Activated CD4-positive, alpha-beta T cell treated with anti-CD3 and anti-CD28 coated beads, Interleukin-2, Interleukin-6, amounts not matched to agents 100 ng/mL and 50 ng/mL, durations not matched to agents 16 hours and 8 hours (primary cell): ENCODE measurements around the gene RANBP1.

Experiments
- DNase-seq: peaks from one replicate; pipeline ENCODE4 v3.0.0-alpha.2; 2020

The RANBP1 gene

GRCh38 chr22:20176421-20177085 is 60.6 kb downstream of the RANBP1 start:
- no peak for DNase-seq
